CD4-positive, alpha-beta T cell (primary cell): Measurements from ENCODE around the gene FCRL1. TPM values are rescaled to one million over a fixed set of nuclear protein-coding genes. Genes with fewer than 3 reads are reported as not detected.

ENCODE experiments used
- ATAC-seq: fragments of 200-7000 bp; cut with Tn5 transposase; one replicate; pipeline ENCODE4 v1.10.0; 2022; ENCODE audit warnings: mild to moderate bottlenecking; ENCODE audit not compliant: poor library complexity
- CTCF ChIA-PET: fragments of 350-600 bp; sonication (Branson Sonifier 250); formaldehyde crosslinking; loops from one replicate; lab custom pipeline; 2021; ENCODE audit warnings: antibody characterized with exemption, inconsistent platforms; lab: Charles Lee
- POLR2A ChIA-PET: fragments of 350-600 bp; sonication (Branson Sonifier 250); formaldehyde crosslinking; loops from one replicate; lab custom pipeline; 2021; ENCODE audit warnings: antibody characterized with exemption, inconsistent platforms; lab: Charles Lee
- DNase-seq, 14 experiments: peaks; one replicate each; pipeline ENCODE4 v3.0.0-alpha.2; 2013 to 2020; ENCODE audit warnings: mixed read lengths in 2 of 14
- H3K27ac ChIP-seq, 2 donors: one replicate each; pipeline versions ENCODE4 v1.5.1 to v1.7.0; 2013; ENCODE audit warnings: low read length in 2 of 2, low read depth in 1 of 2, mild to moderate bottlenecking in 1 of 2
- H3K27me3 ChIP-seq, 2 experiments: 1 replicate in 1 of 2; 2 replicates in 1 of 2; pipeline versions ENCODE4 v1.6.1 to v1.7.0; 2013; ENCODE audit warnings: low read length in 2 of 2, control low read depth in 1 of 2, mild to moderate bottlenecking in 1 of 2, moderate library complexity in 1 of 2; ENCODE audit not compliant: insufficient read depth in 2 of 2, control insufficient read depth in 1 of 2
- H3K36me3 ChIP-seq: one replicate; pipeline ENCODE4 v1.6.1; 2013; ENCODE audit warnings: low read length, control low read depth; ENCODE audit not compliant: insufficient read depth
- H3K4me1 ChIP-seq: one replicate; pipeline ENCODE4 v1.6.1; 2013; ENCODE audit warnings: low read length, control low read depth; ENCODE audit not compliant: insufficient read depth
- H3K4me3 ChIP-seq: one replicate; pipeline ENCODE4 v1.5.1; 2013; ENCODE audit warnings: mild to moderate bottlenecking, low read length, moderate library complexity
- H3K9me3 ChIP-seq, 2 experiments: 1 replicate in 1 of 2; 2 replicates in 1 of 2; pipeline versions ENCODE4 v1.6.1 to v1.7.0; 2013; ENCODE audit warnings: low read length in 2 of 2, mild to moderate bottlenecking in 2 of 2, control low read depth in 1 of 2, moderate library complexity in 1 of 2; ENCODE audit not compliant: control insufficient read depth in 1 of 2, insufficient read depth in 1 of 2
- H3K27ac Mint-ChIP-seq: one replicate; pipeline ENCODE4 v1.8.0; 2020; ENCODE audit warnings: mixed read lengths
- H3K27me3 Mint-ChIP-seq: one replicate; pipeline ENCODE4 v1.8.0; 2021; ENCODE audit warnings: mixed read lengths
- H3K36me3 Mint-ChIP-seq: one replicate; pipeline ENCODE4 v1.8.0; 2021; ENCODE audit warnings: low read depth, mixed read lengths
- H3K4me1 Mint-ChIP-seq: one replicate; pipeline ENCODE4 v1.8.0; 2021; ENCODE audit warnings: low read depth, mixed read lengths
- H3K4me3 Mint-ChIP-seq: one replicate; pipeline ENCODE4 v1.8.0; 2020; ENCODE audit warnings: mild to moderate bottlenecking, mixed read lengths
- H3K9me3 Mint-ChIP-seq: one replicate; pipeline ENCODE4 v1.8.0; 2020; ENCODE audit warnings: mixed read lengths
- intact Hi-C, 2 experiments: fragments of 100-400 bp; cut with DNase I in 1 of 2; cut with micrococcal nuclease in 1 of 2; formaldehyde crosslinking; loops; one replicate each; pipeline versions ENCODE4 v1.15.1 to v1.9.0; 2023 to 2025; cut with DNase I, micrococcal nuclease
- total RNA-seq, 174 experiments: library from RNA in 2 of 174; stranded (reverse) in 2 of 174; gene quantifications; one replicate each; pipeline ENCODE4 v1.2.3 and lab custom pipeline; 2021 to 2026
- TF ChIP-seq, protein P1 (sequence below): fragments of 200-600 bp; IDR thresholded peaks from one replicate; pipeline ENCODE4 v1.8.0; 2022; ENCODE audit warnings: antibody characterized with exemption, mild to moderate bottlenecking

Gene FCRL1
- total RNA-seq, 2 experiments from 2014 or later, result 0.60 to 0.98 TPM

DNA sequence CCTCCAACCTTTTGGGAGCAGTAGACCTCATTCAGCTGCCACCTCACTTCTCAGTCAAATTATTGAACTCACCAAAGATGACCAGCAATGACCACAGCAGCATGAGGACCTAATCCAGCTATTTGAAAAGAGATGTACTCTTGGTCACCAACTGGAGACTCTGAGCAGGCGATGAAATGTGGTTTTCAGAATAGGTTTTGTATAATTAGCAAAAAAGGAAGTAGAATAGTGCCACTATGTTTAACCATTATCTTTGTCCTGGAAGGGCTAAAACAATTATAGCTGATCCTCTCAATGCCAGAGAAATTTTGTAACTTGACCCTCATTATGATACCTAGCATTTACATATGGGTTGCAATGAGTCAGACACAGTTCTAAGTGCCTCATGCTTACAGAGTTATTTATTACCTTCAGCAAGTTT, 42.9 kb downstream of the FCRL1 start, which contains the start of gene FCRL2:
Gene FCRL2 (minus strand): TSS at position 162 of the 421 bp plus-strand sequence. CDS start 59 bp downstream, at position 103.
- TF ChIP-seq, protein P1, sequence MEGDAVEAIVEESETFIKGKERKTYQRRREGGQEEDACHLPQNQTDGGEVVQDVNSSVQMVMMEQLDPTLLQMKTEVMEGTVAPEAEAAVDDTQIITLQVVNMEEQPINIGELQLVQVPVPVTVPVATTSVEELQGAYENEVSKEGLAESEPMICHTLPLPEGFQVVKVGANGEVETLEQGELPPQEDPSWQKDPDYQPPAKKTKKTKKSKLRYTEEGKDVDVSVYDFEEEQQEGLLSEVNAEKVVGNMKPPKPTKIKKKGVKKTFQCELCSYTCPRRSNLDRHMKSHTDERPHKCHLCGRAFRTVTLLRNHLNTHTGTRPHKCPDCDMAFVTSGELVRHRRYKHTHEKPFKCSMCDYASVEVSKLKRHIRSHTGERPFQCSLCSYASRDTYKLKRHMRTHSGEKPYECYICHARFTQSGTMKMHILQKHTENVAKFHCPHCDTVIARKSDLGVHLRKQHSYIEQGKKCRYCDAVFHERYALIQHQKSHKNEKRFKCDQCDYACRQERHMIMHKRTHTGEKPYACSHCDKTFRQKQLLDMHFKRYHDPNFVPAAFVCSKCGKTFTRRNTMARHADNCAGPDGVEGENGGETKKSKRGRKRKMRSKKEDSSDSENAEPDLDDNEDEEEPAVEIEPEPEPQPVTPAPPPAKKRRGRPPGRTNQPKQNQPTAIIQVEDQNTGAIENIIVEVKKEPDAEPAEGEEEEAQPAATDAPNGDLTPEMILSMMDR, result no peak
- ChIA-PET POLR2A (no interaction called here), CTCF (no interaction called here)
- Mint-ChIP-seq H3K9me3 (no peaks in the 10 kb centered on the region), H3K36me3 (no peaks in the 10 kb centered on the region), H3K27ac (no peak within 1 kb of the TSS), H3K27me3 (peaks cover 14% of the 10 kb centered on the region), H3K4me1 (peaks cover 7% of the 10 kb centered on the region), H3K4me3 (no peak within 1 kb of the TSS)
- intact Hi-C loops, result no loop called here
- H3K4me1 ChIP-seq, result no peaks in the 10 kb centered on the region
- no peak within 1 kb of the TSS for H3K27ac ChIP-seq
- ATAC-seq (no peak), DNase-seq (no peak)
- no peak within 1 kb of the TSS for H3K4me3 ChIP-seq
- H3K9me3 ChIP-seq, result no peaks in the 10 kb centered on the region
- H3K27me3 ChIP-seq, result no peaks in the 10 kb centered on the region
- no peaks in the 10 kb centered on the region for H3K36me3 ChIP-seq

DNA sequence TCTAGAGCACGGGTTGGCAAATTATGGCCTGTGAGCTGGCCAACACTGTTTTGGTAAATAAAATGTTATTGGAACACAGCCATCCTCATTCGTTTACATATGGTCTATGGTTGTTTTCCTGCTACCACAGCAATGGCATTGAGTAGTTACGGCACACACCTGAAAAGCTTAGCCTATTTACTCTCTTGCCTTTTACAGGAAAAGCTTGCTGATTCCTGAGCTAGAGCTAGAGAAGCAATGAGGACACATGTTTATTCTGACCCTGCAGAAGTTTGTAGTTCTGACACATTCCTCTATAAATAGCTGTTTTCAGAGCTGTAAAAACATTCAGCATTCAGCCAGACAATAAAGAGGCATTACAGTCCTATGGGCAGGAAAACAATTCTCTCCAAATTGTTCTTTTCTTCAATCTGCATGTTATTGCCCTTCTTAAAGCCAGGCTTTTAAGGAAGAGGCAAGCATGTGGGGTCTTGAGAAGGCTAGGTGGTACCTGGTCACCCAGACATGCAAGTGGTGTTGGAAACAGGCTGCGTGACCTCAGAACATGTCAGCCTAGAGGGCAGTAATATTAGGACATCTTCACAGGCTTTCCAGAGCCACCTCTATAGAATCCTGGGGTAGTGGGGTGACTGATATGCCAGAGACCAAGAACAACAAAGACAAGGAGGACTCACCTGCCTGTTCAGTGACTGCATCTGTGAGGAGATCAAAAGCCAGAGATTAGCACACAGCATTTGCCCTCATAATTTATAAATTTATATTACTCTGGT, 44.6 kb downstream of the FCRL1 start:
- Histone ChIP-seq H3K27ac (no peak overlapping the region), H3K36me3 (no peaks in the 10 kb centered on the region), H3K9me3 (no peaks in the 10 kb centered on the region), H3K4me1 (no peaks in the 10 kb centered on the region), H3K4me3 (no peak overlapping the region), H3K27me3 (no peaks in the 10 kb centered on the region)
- Mint-ChIP-seq H3K27ac (no peak overlapping the region), H3K36me3 (no peaks in the 10 kb centered on the region), H3K4me3 (no peak overlapping the region), H3K9me3 (no peaks in the 10 kb centered on the region), H3K4me1 (peaks cover 7% of the 10 kb centered on the region), H3K27me3 (peaks cover 9% of the 10 kb centered on the region)
- DNase-seq (no peak), ATAC-seq (no peak)
- ChIA-PET POLR2A (no interaction called here), CTCF (no interaction called here)
- intact Hi-C loops, result no loop called here
- TF ChIP-seq, protein P1, result no peak

DNA sequence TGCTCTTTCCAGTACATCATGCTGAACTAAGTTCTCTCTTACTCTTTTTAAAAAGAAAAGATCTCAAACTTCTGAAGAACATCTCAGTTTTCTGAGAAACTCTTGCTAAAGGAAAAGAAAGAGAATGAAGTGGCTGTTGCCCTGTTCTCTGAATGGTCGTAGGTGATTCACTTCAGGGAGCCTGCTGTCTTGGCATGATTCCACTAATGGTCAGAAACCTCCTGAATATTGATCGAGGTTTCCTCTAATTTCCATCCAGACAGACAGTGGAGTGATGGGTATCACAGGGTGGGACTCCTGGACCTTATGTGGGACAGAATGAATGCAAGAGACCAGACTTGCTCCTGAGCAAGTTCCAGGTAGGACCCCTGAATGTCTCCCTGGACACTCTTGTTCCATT, 45.5 kb downstream of the FCRL1 start:
- Mint-ChIP-seq H3K27ac (no peak overlapping the region), H3K9me3 (no peaks in the 10 kb centered on the region), H3K36me3 (no peaks in the 10 kb centered on the region), H3K4me3 (no peak overlapping the region), H3K4me1 (peaks cover 7% of the 10 kb centered on the region), H3K27me3 (peaks cover 9% of the 10 kb centered on the region)
- intact Hi-C loops, result no loop called here
- POLR2A ChIA-PET, result no interaction called here
- H3K4me1 ChIP-seq, result no peaks in the 10 kb centered on the region
- TF ChIP-seq, protein P1, result no peak
- no peaks in the 10 kb centered on the region for H3K9me3 ChIP-seq
- no peaks in the 10 kb centered on the region for H3K36me3 ChIP-seq
- no peak overlapping the region for H3K27ac ChIP-seq
- H3K4me3 ChIP-seq, result no peak overlapping the region
- no peak for DNase-seq
- H3K27me3 ChIP-seq, result no peaks in the 10 kb centered on the region
- ATAC-seq, result no peak
- CTCF ChIA-PET, result no interaction called here
